GM19468 (cell line): Measurements from ENCODE around the gene ALOX15.
"Not testable (repeated sequence)": the region's sequence is repeated elsewhere in the genome, so short reads cannot be mapped to it uniquely, and the experiment has no call there.

Source experiments
- ATAC-seq: cut with Tn5 transposase; IDR thresholded peaks from one replicate; pipeline ENCODE4 v1.9.1; 2021; ENCODE audit warnings: mild to moderate bottlenecking, moderate library complexity, moderate number of reproducible peaks; ENCODE audit not compliant: unreplicated experiment; ENCODE audit errors: extremely low read depth

ALOX15 gene

GRCh38 chr17:4622375-4622774 lies 19.1 kb downstream of the ALOX15 start:
- ATAC-seq = no peak

DNA sequence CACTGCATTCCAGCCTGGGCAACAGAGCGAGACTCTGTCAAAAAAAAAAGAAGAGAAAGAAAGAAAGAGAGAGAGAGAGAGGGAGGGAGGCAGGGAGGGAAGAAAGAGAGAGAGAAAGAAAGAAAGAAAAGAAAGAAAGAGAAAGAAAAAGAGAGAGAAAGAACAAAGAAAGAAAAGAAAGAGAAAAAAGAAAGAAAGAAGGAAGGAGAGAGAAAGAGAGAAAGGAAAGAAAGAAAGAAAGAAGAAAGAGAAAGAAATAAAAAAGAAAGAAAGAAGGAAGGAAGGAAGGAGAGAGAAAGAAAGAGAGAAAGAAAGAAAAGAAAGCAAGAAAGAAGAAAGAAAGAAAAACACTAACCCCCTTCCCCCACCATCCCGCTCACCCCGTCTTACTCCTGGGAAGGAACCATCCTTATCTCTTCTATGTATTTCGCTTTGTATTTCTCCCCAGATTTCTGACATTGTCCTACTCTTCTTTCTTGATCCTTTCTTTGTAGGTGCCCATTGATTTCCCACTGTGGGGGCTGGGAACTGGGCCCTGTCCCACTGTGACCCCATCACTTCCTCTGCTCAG lies 20.9 kb downstream of the ALOX15 start:
- no peak for ATAC-seq

- ATAC-seq = no peak
These were observed 23.7 kb downstream of the ALOX15 start for GRCh38 chr17:4617590-4618351.

DNA sequence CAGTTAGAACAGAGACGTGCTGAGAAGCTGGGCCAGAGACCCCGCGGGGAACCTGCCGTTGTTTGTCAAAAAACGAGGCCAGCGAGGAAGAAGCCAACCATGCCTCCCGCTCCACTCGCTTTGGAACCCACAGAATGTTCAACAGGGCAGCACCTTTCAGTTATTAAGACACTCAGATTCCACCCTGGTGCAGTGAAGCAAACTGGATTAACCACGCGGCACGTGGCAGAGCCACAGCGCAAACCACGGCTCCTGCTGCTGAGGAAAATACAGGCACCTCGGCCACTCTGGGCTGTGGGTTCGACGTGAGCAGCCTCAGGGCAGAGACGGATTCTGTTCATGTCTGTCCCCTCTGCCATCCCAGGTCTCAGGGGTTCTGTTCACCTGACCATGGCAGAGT lies 24.4 kb downstream of the ALOX15 start:
- ATAC-seq = no peak

DNA sequence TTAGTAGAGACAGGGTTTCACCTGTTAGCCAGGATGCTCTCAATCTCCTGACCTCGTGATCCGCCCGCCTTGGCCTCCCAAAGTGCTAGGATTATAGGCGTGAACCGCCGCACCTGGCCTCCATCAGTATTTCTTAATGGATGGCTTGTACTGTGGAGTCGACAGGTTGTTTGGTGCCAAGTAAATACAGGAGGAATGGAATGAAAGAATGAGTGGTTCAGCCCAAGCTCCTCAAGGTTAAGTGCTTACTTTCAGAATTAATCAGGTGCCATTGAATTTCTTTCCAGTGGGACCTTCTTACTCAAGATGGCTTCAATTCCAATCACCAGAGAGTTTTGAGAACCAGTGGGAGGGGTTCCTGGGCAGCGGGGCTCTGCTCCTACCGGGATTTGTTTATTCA lies 25.0 kb downstream of the ALOX15 start:
- ATAC-seq = no peak

GRCh38 chr17:4610656-4611055 lies 30.8 kb downstream of the ALOX15 start:
- ATAC-seq = no peak

GRCh38 chr17:4610162-4610561 lies 31.3 kb downstream of the ALOX15 start:
- no peak for ATAC-seq

- no peak for ATAC-seq
These were observed 31.7 kb downstream of the ALOX15 start for GRCh38 chr17:4609761-4610160.

DNA sequence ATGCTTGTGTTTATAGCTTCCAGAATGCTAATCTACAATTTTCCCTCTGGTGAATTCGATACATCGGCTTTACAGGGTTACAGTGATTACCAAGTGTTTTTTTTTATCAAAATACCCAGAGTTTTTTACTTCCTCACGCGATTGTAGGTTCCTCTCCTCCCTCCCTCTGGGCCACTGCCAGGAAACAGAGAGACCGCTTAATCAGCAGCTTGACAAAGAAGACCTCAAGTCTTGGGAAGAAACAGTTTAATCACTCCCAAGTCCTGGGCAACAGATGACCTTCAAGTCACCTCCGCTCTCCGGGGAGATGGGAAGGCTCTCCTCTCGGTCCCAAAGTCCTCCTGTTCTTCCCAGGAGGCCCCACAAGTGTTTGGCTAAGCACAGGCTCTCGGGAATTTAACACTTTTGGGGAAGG lies 33.7 kb downstream of the ALOX15 start:
- no peak for ATAC-seq

DNA sequence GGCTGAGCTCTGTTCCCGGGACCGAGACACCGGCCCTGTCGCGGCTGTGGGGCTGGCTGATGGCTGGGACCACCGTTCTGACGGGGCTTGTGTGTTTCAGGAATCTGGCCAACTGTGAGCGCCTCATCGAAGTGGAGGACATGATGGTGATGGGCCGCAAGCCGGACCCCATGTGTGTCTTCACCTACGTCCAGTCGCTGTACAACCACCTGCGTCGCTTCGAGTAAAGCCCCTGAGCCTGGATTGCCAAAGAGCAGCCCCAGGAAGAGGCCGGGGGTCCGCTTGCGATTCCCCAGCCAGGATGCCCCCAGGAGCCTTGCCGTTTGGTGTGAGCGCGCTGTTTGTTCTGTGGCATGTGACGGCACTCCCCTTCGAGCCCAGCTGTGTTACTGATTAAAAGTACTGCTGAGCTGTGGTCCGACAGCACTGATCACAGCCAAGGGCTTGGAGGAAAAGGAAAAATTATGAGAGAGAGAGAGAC lies 34.2 kb downstream of the ALOX15 start:
- no peak for ATAC-seq

DNA sequence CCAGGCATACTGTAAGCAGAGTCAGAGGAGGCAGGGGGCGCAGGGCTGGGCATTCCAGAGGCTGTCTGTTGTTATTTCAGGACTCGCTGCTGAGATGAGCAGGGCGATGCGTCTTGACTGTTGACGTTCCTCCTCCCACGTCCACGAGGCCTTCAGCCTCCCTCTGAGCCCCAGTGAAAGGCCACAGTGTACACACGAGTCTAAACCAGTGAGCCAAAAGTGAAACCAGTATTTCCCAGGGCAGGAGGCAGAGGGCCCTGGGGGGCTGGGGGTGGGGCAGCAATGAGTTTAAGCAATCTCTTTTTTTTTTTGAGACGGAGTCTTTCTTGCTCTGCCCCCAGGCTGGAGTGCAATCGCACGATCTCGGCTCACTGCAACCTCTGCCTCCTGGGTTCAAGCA lies 35.7 kb downstream of the ALOX15 start:
- ATAC-seq = no peak

DNA sequence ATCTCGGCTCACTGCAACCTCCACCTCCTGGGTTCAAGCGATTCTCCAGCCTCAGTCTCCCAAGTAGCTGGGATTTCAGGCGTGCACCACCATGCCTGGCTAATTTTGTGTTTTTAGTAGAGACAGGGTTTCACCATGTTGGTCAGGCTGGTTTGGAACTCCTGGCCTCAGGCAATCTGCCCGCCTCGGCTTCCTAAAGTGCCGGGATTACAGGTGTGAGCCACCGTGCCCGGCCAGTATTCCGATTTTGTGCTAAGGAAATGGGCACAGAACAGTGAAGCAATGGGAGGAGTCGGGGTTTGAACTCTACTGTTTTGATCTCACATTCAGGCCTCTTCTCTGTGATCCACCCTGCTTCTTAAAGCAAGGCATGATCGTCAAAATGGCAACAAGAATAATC lies 36.7 kb downstream of the ALOX15 start:
- ATAC-seq = not testable (repeated sequence)

- no peak for ATAC-seq
These were observed 37.3 kb downstream of the ALOX15 start for GRCh38 chr17:4604111-4604644.

GRCh38 chr17:4602041-4602440 lies 39.4 kb downstream of the ALOX15 start:
- no peak for ATAC-seq

DNA sequence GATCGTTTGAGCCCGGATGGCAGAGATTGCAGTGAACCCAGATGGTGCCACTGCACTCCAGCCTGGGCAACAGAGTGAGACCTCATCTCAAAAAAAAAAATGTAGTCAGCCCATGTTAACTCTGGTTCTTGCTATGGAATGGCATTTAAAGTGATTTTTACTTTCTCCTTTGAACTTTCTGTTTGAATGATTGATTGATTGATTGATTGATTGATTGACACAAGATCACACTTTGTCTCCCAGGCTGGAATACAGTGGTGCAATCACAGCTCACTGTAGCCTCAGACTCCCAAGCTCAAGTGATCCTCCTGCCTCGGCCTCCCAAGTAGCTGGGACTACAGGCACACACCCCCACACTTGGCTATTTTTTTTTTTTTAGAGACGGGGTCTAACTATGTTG lies 40.2 kb downstream of the ALOX15 start:
- no peak for ATAC-seq

DNA sequence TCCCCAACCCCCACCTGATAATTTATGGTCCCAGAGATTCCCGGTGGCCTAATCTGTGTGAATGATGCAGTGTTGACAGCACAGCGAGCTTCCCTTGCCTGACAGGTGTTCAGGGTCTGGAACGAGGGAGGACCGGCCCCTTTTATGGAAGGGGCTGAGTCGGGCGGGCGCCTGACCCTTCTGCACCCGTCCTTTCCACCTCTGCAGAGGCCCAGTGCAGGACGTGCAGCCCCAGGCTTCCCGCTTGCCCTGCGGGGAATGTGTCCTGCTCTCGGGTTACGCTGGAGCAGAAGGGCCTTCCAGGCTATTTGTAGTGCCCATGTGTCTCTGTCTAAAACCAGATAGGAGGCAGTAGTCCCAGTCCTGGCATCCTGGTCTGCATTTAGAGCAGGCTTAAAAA lies 40.9 kb downstream of the ALOX15 start:
- ATAC-seq = no peak

DNA sequence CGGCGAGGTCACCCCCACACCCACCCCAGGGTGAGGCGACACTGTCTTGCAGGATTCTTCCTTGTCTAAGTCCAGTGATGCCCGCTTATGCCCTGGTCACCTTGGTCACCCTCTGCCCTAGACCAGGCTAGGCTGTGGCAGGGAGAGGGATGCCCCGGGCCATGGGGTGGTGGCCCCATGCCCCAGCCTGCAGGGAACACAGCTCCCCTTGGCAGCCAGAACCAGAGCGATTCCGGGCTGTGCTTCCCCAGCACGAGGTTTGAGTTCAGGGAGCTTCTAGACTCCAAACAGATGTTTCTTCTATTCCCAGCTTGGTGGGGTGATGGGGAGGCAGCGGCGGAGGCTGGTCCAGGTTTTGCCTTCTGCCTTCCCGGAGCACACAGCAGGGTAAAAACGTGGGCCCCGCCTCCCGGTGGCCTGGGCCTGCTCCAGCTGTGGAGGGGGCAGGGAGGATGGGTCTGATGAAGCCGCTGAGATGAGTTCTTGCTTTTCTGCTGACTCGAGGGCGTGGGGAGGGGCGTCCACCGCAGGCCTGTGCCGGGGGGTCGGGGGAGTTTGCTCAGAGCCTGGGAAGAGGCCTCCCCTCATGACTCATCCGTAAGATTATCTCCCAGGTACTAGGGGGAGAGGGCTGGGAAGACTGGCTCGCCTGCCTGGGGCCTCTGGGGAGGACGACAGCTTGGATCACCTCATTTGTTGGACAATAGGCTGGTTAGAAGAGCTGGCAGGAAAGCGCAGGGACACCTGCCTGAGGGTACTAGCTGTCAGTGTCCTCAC lies 41.8 kb downstream of the ALOX15 start:
- no peak for ATAC-seq

DNA sequence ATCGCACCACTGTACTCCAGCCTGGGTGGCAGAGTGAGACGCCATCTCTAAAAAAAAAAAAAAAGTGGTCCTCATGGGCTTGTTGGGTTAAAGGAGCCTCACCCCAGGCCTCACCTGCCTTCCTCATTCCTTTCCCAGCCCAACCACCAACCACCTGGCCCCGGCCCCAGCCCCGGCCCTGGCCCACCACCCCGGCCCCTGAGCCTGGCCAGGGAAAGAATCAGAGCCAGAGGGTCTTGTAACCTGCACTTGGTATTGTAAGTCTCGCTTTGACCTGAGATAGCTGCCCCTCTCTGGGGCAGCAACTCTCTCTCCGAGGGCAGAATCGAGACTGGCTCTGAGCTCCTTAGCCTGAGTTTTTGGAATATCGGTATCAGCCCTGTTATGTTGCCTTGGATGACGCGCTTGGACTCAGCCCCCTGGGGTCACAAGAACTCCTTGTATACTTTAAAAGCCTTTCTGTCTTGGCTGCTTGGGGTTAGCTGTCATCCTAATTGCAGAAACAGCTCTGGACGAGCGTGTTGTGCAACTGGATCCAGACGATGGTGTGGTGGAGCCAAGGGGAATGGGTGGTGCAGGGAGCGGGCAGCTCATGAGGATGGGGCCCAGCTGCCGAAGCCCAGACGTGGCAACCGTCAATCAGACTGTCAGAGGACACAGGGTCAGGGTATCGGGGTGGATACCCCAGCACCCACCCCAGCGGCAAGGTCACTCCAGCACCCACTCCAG lies 42.5 kb downstream of the ALOX15 start:
- ATAC-seq = no peak

- ATAC-seq = no peak
These were observed 43.5 kb downstream of the ALOX15 start for GRCh38 chr17:4597975-4598374.

DNA sequence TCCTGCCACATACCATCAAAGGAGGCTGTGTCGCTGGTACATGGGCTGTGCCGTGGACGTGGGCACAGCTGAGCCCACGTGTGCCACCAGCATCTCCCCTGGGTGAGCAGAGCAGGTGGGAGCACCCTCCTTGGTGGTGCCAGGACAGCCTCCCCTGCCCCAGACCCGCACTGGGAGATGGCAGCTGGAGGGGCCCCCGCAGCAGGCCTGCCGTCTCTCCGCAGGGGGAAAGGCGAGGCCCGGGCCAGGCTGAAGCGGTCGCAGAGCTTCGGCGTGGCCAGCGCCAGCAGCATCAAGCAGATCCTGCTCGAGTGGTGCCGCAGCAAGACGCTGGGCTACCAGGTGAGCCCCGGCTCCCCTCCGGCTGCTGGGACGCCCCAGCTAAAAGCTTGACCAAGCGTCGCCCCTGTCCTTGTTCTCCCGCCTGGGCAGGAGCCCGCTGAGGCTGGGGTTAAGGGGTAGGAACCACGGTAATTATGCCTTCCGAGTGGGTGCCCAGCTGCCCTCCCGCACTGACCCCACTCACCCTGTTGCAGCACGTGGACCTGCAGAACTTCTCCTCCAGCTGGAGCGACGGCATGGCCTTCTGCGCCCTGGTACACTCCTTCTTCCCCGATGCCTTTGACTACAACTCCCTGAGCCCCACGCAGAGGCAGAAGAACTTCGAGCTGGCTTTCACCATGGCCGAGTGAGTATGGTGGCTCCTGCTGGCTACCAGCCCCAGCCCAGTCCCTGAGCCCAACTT lies 44.7 kb downstream of the ALOX15 start:
- no peak for ATAC-seq
